Stimulated activated CD8-positive, alpha-beta memory T cell treated with anti-CD3 and anti-CD28 coated beads, Interleukin-2, amount 100 ng/mL, for 48 hours (primary cell): ENCODE results near the gene KIF23.
"Not testable (repeated sequence)": the region's sequence is repeated elsewhere in the genome, so short reads cannot be mapped to it uniquely, and the experiment has no call there.

ENCODE experiments used
- DNase-seq, 2 donors: peaks; one replicate each; pipeline ENCODE4 v3.0.0-alpha.2; 2020; ENCODE audit warnings: low read depth in 2 of 2

The KIF23 gene

DNA sequence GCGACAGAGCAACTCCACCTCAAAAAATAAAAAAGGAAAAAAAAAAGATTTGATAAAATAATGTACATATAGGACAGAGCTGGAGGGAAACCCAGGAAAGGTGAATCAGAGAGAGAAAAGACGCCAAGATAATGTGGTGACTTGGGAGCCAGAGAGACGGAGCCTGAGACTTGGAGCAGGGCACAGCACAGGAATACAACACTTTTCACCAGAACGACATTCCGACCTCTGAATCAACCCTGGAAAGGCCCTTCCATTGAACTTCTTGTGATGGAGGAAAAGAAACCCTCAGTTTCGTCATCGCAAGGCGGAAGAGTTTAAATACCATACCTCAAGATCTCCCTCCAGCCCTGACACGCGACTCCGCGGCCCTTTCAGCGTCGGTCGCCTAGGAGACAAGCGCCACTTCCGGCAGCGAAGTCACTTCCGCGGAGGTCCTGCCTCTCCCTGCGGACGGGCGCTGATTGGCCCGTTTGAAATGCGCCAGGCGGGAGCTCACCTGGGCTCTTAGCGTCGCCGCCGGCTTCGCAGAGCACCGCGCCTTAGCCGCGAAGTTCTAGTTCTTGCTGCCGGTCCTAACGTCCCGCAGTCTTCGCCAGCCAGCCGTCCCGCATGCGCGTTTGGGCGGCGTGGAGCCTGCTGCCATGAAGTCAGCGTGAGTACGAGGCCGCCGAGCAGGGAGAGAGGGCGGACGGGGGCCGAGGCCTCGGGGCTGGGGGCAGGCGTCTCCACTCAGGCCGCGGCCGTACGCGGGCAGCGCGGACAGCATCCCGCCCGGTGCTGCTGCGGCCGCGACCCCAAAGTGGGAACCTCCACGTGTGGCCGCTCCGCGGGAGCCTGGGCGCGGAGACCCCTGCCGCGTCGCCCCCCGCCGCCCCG is at the start of gene KIF23:
Gene KIF23, plus strand, starts transcription at position 528 of the 879 bp plus-strand sequence. Its CDS starts 117 bp downstream, at position 645.
- DNase-seq: peak; percentile 83 to 87

DNA sequence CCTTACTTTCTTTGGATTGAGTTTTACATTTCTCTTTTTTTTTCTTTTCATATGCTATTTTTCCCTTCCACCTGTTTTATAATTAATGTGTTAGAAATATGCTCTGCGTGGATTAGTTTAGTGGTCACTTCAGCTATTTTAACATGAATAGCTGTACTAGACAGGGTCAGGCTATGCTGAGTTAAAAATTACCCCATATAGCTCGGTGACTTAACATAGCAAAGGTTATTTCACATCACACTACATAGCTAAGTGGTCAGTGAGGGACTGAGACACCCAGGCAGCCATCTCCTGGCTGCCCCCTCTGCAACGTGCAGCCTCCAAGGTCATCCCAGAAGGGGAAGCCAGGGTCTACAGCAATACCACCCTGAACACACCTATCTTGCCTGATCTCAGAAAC is 46.9 kb upstream of the KIF23 start:
- no peak for DNase-seq

DNA sequence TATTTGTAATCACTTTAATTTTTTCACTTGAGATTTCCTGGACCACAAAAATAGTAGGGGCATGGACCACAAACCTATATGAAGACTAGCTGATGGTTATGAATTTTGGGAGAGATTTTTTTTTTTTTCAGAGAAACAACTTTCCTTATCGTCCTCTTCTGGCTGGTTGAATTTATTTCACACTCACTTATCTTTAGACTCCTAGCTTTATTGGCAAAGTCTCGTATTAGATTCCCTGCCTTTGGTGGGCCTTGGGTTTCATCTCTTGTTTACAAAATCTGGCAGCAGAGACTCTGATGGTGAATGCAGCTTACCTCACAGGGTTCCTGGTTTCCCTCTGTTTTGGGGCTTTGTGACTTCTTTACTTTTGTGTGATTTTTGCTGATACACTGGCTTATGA is 44.5 kb upstream of the KIF23 start:
- DNase-seq: no peak

DNA sequence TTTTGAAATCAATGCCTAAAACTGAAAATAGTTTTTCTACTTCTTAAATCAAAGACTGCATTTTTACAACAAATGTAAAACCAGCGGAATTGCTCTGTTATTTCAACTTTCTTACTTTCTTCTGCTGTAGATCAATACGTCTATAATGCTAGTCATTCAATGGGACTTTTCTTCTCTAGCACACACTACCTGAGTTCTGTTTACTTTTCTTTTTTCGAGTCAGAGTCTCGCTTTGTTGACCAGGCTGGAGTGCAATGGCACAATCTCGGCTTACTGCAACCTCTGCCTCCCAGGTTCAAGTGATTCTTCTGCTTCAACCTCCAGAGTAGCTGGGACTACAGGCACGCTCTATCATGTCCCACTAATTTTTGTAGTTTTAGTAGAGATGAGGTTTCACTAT is 40.7 kb upstream of the KIF23 start:
- no peak for DNase-seq

DNA sequence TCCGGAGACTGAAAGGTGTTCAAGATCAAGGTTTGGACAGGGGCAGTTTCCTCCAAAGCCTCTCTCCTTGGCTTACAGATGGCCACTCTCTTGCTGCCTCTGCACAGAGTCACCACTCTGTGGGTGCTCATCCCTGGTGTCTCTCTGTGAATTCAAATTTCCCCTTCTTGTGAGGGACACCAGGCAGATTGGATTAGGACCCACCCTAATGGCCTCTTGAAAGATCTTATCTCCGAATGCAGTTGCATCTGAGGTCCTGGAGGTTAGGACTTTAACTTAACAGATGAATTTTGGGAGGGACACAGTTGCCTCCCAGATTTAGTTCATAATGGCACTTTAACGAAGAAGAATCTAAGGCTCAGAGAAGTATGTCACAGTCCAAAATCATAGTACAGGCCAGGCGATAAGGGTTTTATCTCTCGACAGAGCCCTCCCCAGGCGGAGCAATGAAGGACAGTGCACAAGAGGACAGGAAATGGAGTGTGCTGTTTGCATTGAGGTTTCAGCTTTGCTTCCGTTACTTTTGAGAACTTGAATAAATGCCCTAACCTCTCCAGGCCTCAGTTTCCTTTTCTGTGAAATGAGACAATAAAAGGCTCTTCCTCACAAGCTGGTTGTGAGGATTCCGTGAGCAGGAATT is 38.9 kb upstream of the KIF23 start:
- DNase-seq: no peak

DNA sequence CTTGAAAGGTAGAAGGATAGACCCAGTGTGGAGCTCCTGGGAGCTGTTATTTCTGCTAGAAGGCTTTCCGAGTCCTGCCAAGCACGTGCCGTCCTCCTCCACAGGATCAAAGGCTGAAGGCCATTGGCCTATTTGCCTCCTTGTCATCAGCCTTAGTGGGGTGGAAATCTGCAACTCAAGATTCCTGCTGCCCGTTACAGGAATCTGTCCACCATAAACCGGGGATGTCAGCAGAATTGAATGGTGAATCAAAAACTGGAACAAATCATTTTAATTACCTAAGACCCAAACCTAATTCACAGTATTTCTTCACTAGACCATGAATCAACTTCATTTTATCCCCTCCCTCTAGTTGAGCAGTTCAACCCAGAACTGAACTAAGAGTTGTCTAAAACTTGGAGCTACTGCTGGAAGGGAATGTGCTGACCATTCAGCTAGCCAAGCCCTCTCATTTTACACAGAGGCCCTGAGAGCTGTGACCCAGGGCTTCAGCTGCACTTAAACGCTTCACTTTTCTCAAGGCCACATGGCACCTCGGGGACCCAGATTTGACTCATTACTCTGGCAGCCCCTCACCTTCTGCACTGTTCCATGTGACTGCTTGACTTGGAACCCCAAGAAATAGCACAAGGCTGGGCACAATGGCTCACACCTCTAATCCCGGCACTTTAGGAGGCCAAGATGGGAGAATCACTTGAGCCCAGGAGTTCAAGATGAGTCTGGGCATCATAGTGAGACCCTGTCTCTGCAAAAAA is 36.8 kb upstream of the KIF23 start:
- no peak for DNase-seq

DNA sequence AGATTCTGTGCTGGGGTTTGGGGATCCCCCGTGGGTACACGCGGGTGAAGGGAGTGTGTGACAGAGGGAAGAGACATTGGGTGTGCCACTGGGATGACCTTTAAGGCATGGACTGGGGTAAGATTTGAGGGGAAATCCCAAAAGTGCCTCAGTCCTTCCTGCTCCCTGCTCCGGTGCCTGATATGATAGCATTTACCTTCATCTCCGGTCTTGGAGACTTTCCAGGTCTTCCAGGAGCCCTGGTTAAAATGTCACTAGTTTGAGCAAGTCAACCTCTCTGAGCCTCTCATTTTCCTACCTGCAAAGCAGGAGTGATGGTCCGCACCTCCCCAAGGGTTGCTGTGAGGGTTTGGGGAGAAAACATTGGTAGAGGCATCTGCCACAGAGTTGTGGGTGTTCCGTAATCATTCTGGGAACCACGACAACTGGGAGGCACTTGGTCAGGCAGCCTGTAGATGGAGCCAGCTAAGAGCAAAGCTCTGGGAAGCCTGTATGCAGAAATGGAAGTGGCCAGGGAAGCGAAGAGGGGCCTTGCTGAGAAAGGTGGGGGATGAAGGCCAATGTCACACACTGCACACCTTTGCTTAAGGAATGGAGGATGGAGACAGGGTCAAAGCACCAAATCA is 33.9 kb upstream of the KIF23 start:
- no peak for DNase-seq

DNA sequence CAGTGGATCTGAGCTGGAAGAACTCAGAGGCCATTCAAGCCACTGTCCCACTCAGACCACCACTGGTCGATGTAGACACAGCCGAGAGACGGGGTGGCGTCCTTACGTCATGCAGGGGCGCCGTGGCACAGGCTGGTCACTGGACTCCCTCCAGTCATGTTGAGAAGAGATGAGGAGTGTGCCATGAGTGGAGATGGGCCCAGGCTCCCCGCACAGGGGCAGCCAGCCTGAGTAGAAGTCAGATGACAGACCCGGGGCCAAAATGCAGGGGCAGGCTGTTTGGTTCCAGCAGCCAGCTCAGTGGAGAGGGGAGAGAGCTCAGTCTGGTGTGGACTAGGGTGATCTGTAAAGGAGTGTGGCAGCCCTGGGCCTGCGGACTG is 33.4 kb upstream of the KIF23 start:
- no peak for DNase-seq

DNA sequence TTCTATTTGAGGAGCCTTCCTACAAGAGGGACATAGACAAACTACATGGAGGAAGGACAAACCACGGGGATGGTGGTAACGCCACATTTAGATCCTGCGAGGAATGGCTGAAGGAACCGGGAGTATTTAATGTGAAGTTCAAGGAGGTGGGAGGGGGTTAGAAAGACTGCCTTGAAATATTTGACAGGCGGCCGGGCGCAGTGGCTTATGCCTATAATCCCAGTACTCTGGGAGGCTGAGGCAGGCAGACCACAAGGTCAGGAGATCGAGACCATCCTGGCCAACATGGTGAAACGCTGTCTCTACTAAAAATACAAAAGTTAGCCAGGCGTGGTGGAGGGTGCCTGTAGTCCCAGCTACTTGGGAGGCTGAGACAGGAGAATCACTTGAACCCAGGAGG is 32.0 kb upstream of the KIF23 start:
- DNase-seq: not testable (repeated sequence)

DNA sequence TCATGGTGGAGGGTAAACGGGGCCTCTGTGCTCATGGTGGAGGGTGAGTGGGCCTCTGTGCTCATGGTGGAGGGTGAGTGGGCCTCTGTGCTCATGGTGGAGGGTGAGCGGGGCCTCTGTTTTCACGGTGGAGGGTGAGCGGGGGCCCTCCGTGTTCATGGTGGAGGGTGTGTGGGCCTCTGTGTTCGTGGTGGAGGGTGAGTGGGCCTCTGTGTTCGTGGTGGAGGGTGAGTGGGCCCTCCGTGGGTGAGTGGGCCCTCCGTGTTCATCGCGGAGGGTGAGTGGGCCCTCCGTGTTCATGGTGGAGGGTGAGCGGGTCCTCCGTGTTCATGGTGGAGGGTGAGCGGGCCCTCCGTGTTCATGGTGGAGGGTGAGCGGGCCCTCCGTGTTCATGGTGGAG is 30.1 kb upstream of the KIF23 start:
- DNase-seq: not testable (repeated sequence)

DNA sequence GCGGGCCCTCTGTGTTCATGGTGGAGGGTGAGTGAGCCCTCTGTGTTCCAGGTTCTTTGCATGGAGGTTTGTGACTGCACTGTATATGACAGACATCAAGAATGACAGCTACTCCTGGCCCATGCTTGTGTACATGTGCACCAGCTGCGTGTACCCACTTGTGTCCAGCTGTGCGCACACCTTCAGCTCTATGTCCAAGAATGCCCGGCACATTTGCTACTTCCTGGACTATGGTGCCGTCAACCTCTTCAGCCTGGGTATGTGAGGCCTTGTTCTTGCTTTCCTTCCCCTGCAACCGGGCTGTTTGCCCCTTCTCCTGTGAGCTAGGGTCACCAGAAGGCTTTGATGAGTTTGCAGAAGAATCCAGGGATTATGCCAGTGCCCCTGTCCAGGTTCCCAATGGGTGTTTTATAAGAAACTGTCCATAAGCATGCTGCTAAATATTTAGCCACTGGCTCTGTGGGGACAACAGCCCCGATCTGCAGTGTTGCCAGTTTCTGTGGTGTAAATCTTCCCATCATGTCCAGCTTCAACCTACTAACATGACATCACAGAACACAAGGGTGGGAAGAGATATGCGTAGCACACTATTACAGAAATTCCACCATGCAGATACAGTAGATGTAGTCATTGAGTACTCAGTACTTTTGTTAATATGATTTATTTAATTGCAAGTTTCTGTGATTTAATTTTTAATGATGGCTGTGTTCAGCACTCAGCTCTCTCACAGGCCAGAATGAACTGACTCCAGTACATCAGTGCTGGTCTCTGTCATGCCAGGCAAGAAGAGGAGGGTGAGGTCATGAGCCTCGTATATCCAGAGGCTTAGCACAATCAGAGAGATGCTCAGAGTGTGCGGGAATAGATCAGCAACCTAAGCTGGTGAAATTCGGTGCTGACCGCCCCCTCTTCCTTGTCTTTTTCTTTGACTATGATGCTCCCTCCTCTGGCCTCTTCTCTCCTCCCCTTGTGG is 29.2 kb upstream of the KIF23 start:
- no peak for DNase-seq

DNA sequence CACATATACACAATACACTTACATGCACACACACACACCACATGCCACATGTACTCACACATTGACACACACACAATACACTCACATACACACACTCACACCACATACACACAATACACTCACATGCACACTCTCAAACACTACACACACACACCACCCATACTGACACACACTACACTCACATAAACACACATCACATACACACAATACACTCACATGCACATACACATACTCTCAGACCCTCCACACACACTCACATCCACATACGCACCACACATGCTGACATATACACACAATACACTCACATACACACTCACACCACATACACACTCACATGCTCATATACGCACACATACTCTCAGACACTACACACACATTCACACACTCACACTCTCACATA is 28.3 kb upstream of the KIF23 start:
- no peak for DNase-seq

DNA sequence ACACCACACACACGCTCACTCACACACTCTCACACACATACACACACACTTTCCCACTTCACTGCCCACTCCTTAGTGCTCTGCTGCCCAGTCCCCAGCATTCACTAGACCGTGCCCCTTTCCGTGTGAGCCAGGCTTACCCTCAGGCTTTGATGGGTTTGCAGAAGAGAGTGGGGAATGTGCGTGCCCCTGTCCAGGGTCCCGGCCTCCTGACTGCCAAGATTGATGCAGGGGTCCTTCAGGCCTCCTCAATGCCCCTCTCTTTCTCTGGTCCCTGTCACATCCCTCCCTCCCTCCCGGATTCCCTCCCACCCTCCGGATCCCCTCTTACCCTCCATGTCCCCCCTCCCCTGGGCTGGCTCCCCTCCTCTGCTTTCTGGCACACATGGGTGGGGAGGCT is 27.9 kb upstream of the KIF23 start:
- no peak for DNase-seq

DNA sequence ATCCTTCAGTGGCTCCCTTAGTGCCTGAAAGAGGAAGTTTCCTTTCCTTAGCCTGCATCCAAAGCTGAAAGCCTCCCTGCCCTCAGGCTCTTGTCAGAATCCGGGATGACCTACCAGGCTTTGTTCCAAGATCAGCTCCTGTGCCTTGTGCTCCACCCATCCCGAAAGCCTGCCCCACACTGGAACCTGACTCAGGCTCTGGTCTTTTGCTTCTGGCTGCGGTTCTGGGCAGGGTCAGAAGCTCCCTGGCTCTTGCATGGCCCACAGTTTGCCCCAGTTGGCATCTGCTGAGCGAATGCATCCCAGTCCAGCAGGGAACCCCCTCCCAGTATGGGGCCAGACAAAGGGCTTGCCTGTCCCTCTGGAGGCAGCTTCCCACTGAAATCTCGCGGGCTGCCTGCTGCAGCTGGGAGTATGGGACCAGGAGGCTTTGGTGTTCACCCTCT is 25.9 kb upstream of the KIF23 start:
- no peak for DNase-seq

DNA sequence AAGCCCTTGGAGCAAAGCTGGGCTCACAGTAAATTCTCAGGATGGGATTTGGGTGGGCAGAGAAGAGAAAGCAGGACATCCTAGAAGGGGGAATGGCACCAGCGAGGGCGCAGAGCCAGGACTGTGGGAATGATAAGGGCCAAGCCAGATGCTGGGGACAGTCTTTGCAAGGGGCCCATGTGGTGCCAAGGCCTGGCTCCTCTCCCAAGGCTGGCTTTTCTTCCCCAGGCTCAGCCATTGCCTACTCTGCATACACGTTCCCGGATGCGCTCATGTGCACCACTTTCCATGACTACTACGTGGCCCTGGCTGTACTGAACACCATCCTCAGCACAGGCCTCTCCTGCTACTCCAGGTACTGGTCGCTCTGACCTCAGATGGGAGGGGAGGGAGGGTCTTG is 24.7 kb upstream of the KIF23 start:
- no peak for DNase-seq

DNA sequence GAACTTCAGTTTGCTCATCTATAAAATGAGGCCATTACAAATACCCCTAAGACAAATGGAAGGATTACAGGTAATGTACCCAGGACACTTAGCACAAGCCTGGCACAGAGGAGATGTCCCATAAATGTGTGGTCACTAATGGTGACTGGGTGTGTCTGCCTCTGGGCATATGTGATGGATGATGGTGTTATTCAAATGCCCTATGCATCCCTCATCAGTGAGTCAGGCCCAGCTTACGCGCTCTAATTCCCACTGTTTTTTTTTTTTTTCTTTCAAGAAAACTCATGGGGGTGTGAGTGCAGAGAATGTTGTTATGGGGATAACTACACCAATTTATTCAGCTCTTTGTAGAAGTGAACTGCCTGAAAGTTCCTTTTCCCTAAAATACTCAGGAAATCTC is 23.6 kb upstream of the KIF23 start:
- no peak for DNase-seq

DNA sequence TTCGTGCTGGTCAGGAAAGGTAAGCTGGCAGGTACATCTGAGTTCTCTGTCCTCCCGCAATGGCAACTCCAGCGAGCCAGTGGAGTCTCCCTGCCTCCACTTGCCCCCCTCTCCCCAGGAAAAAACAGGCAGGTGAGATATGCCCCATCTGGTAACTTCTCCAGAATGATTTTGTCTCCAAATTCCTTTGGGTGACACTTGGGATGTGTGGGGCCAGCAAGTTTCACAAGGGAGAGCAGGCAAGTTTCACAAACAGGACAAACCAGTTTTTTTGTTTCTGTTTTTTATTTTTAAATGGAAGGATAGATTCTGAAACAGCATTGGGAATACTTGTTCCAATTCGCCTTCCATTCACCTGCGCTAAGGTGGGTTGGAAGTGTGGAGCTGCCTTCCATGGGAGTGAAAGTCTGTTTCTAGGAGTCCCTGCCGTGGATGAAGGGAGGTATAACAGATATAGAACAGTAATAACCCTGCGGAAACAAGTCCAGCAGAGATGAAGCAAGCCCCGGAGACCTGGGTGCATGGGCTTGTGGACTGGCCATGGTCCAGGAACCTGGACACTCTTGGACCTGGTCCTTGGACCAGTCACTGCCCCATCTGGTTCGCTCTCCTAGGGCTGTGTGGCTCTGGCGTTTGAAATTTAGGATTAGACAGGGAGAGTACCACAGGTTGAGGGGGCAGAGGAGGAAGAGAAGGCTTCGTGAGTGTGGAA is 22.9 kb upstream of the KIF23 start:
- no peak for DNase-seq

DNA sequence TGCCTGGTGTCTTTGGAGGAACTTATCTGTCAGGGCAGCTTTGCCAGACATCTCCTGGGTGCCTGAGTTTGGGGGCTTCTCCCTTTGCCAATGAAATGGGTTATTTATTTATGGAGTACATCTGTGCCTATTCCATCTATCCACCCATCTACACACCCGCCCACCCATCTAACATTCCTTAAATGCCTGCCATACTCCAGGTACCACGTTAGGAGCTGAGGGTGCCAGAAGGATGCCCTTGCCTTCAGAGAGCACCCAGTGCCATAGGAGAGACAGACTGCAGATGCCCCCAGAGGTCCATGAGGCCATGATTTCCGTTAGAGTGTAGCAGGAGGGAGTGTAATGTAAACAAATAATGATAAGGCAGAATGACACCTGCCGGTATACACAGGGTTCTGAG is 21.8 kb upstream of the KIF23 start:
- no peak for DNase-seq

DNA sequence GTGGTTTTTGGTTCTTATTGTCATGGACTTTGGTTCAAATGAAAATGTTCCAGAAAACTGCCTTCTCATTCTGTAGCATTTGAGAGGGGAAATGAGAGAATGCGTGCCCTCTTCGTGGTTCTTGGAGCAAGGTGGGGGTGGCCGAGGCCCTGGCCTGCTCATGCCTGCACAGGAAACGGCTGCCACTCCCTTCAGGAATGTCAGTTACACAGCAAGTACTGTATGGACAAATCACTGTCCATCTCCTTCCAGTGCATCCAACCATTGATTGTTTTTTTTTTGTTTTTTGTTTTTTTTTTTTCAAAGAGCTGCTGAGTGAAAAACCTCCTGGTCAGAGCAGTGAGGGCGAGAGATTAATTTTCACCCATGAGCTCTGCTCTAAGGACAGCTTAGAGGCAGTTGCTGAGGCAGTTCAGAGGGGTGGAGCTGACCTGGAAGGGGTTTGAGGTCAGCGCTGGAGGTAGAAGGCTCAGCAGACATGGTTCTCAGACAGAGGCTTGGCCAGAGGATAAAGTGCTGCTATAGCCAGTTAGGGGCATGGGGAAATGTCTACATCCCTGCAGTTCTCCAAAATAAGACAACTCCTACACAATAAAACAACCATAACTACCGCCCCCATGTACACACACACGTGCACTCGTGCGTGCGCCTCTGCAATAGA is 20.2 kb upstream of the KIF23 start:
- DNase-seq: no peak
